Measurements from ENCODE around the gene CFAP43.
"Not testable (repeated sequence)": the region's sequence is repeated elsewhere in the genome, so short reads cannot be mapped to it uniquely, and the experiment has no call there.

The CFAP43 gene

GRCh38 chr10:104255311-104255981 is 23.3 kb upstream of the CFAP43 start:
- DNase-seq (ENCODE audit: low spot score), result peak; percentile 76

- peak; percentile 87 for DNase-seq (ENCODE audit: low spot score)
Measured at GRCh38 chr10:104254493-104255310, 22.5 kb upstream of the CFAP43 start, which contains the start of gene GSTO1. GSTO1 (plus strand) TSS chr10:104254892; CDS start chr10:104254929, 37 bp downstream.

DNA sequence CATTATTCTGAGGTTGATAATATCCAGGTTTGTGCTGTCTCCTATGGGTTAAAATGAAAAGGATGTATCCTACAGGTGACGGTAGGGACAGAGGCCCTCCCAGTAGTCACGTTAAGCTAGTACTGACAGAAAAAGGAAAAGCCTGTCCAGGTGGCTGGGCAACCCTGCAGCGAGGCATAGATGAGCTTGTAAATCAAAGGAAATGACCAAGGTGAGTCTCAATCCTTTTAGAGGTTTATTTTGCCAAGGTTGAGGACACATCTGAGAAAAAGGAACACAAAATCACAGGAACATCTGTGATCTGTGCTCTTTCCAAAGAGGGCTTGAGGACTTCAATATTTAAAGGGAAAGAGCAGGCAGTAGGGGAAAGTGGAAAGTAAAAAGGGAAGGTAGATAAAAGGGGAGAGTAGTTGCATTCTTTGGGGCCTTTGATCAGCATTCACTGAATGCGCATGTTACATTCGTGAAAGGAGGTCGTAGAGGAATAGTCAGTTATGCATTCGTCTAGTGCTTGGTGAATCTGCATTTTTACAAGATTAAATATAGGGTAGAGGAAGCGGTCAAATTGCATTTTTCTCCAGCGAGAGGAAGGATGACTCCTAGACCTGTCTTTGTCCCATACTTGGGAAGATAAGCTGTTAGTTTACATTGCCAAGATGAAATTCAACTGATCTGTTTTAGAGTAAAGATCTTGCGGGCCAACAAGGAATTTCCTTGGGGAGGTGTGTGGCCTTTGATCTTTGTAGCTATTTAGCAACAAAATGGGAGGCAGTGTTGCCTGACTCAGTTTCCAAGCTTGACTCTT is 21.6 kb upstream of the CFAP43 start:
- DNase-seq (ENCODE audit: low spot score), result no peak

- no peak for DNase-seq (ENCODE audit: low spot score)
Measured at GRCh38 chr10:104253106-104253505, 20.9 kb upstream of the CFAP43 start.

DNA sequence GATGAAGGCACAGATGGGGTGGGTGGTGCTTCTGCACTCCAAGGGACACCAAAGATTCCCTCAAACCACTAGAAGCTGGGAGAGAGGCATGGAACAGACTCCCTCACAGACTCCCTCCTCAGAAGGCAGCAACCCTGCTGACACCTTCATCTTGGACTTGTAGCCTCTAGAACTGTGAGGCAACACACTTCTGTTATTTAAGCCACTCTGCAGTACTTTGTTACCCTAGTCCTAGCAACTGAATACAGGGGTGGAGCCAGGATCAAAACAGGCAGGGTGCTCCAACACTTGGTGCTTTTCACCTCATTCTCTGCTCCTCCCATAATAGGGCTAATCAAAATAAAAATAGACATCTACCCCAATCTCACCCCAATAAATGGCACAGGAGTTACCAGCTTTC is 20.2 kb upstream of the CFAP43 start:
- no peak for DNase-seq (ENCODE audit: low spot score)

DNA sequence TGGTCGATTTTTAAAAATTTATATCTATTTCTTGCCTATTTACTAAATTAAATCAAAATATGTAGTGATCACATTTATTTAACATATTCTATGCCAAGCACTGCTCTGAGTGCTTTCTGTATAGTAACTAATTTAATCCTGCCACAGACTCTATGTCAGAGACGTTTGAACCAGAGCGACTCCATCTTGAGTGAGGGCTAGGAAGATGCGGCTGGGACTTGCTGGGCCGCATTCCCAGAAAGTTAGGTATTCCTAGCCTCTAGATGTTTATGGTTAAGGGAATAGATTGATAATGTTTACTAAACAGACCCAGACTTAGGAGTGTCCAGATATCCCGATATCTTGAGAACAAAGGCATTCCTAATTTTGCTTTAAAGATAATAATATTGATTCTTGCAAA is 19.3 kb upstream of the CFAP43 start:
- DNase-seq (ENCODE audit: low spot score), result no peak

DNA sequence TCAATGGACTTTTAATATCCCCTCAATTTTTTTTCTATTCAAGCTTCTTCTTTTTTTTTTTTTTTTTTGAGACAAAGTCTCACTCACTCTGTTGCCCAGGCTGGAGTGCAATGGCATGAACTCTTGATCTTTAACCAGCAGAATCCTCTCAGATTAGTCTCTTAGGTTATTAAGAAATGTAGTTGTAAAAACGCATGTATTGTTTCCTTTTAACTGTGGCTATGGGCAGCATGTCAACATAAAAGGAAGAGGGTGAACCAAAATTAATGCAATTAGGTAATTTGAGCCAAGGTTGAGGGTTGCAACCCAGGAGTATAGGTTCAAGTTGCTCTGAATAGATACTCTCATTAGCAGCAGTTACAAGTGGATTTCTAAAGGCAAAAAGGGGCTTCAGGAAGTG is 18.2 kb upstream of the CFAP43 start:
- no peak for DNase-seq (ENCODE audit: low spot score)

GRCh38 chr10:104248931-104249330 is 16.8 kb upstream of the CFAP43 start:
- DNase-seq (ENCODE audit: low spot score), result not testable (repeated sequence)

DNA sequence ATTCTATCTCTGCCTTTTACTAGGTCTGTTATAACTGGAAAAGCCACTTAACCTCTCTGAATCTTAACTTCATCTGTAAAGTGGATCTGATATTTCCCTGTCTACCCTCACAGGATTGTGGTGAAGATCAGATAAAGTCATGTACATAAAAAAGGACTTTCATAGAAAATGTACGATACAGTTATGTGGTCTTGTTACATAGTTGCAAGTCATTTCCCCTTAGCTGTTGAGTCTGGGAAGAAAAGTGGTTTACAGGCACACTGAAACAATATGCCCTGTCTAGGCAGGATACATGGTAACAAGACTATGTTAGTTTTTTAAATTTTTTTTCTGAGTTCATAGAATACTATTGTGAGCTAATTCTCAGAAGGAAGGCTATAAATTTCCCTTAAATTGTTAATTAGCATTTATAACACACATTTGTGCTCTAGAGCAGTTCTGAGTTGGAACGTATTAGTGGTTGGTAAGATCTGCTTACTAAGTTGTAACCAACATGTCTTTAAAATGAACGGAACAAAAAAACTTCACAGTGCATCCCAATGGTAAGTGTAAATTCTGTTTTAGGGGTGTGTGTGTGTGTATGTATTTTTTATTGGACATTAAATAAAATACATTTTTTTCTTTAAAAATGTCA is 15.5 kb upstream of the CFAP43 start:
- DNase-seq (ENCODE audit: low spot score), result no peak

DNA sequence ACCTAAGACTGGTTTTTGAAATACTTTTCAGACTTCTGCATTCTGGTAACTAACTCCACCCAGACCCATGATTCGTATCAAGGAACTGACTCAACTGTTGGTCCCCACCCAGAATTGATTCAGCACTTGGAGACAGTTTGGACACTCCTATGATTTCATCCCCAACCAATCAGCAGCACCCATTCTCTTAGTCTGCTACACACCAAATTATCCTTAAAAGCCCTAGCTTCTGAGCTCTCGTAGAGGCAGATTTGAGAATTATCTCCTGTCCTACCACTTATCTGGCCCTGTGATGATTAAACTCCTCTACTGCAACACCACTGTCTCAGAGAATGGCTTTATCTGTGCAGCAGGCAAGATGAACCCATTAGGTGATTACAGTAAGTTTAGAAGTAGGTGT is 14.8 kb upstream of the CFAP43 start:
- DNase-seq (ENCODE audit: low spot score), result peak; percentile 61

DNA sequence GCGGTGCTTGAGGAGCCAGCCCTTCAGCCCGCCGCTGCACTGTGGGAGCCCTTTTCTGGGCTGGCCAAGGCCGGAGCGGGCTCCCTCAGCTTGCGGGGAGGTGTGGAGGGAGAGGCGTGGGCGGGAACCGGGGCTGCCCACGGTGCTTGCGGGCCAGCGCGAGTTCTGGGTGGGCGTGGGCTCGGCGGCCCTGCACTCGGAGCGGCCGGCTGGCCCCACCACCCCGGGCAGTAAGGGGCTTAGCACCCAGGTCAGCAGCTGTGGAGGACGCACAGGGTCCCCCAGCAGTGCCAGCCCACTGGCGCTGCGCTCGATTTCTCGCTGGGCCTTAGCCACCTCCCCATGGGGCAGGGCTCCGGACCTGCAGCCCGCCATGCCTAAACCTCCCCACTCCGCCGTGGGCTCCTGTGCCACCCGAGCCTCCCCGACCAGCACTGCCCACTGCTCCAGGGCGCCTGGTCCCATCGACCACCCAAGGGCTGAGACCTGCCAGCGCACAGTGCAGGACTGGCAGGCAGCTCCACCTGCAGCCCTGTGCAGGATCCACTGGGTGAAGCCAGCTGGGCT is 13.0 kb upstream of the CFAP43 start:
- DNase-seq (ENCODE audit: low spot score), result no peak

DNA sequence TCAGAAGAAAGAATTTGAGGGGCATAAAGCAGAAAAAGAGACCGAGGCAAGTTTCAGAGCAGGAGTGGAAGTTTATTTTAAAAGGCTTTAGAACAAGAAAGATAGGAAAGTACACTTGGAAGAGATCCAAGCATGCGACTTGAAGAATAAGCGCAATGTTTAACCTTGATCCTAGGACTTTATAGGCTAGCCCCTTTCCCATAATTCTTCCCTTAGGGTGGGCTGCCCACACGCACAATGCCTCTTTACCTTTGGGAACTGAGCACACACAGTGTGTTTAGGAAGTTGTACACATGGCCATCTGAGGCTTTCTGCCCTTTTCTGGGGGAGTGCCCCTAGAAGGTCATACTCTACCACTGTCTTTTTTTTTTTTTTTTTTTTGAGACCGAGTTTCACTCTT is 11.3 kb upstream of the CFAP43 start:
- no peak for DNase-seq (ENCODE audit: low spot score)

DNA sequence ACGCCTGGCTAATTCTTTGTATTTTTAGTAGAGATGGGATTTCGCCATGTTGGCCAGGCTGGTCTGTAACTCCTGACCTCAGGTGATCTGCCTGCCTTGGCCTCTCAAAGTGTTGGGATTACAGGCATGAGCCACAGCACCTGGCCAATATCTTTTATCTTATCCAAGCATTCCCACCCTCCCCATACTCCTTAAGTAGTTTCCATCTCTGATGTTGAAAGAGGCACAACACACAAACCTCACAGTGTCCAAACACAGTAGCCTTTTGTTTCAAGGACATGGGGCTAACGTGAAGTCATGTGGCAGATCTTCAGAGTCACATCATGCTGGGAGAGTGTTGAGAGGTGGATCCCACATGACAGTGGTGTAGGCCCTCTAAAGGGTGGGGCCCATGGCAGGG is 10.8 kb upstream of the CFAP43 start:
- DNase-seq (ENCODE audit: low spot score), result not testable (repeated sequence)

DNA sequence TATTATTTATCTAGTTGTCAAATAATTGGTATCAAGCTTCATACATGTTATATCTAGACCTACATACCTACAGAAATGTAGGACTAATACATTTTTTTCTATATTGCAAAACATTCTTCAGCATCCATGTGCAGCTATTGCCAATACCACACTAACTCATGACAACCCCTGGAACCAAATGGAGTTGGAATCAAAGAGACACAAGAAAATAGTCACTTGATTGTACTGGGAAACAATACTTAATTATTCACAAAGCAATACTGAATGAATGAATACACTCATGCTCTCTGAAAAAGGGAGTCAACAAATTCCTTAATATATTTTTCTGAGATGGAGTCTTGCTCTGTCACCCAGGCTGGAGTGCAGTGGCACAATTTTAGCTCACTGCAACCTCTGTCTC is 10.4 kb upstream of the CFAP43 start:
- DNase-seq (ENCODE audit: low spot score), result no peak

- DNase-seq (ENCODE audit: low spot score), result no peak
Measured at GRCh38 chr10:104240078-104240477, 7.9 kb upstream of the CFAP43 start.

GRCh38 chr10:104235801-104236200 is 3.6 kb upstream of the CFAP43 start:
- no peak for DNase-seq (ENCODE audit: low spot score)

- no peak for DNase-seq (ENCODE audit: low spot score)
Measured at GRCh38 chr10:104234934-104235333, 2.8 kb upstream of the CFAP43 start.

GRCh38 chr10:104233817-104234216 is 1.7 kb upstream of the CFAP43 start:
- no peak for DNase-seq (ENCODE audit: low spot score)

- no peak for DNase-seq (ENCODE audit: low spot score)
Measured at GRCh38 chr10:104232613-104233102, 494 bp upstream of the CFAP43 start.

DNA sequence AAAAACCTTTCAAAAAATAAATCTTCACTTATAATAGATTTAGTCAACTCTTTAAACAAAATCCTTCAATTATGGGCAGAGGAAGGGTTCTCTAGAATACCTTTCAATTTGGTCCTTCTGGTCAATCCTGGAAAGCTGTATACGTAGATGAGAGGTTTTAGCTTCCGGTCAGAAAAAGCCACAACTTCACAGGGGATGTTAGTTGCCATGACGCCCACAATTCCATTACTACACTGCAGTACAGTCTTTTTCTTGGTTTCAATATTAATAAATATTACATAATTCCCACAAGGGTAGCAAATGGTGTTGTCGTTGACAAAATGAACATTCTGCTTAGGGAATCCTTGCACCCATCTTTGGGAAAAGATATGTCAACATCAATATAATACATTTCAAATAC is 1.7 kb downstream of the CFAP43 start:
- no peak for DNase-seq (ENCODE audit: low spot score)

GRCh38 chr10:104223304-104223703 is 8.9 kb downstream of the CFAP43 start:
- no peak for DNase-seq (ENCODE audit: low spot score)

DNA sequence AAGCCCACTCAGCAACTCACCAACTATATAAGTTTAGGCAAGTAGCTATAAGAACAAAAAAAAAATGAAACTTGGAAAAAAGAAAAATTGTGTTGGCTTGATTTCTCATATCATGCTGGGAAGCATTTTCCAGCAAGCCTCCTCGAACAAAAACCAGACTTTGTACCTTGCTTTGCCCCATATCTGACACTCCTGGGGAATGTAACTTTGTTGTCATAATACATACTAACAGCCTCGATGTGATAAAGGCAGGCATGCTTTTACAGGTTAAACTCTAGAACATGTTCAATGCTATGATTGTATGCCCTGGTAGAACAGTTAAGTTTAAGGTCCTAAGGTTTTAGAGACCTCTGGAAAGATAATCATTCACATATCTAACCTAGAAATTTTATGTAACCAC is 11.6 kb downstream of the CFAP43 start:
- DNase-seq (ENCODE audit: low spot score), result no peak

Measured in AG20443 (cell line).